OCI-LY3 (cell line): ENCODE data around the gene PDE4D.
A peak's percentile ranks its signal among the peaks of the same experiment; 100 is the strongest.

Experiments
- H2AFZ ChIP-seq: fragments of 200-600, 300-600 bp; shearing (Covaris generic); 2 replicates; pipeline ENCODE4 v1.6.0; 2014; ENCODE audit warnings: antibody characterized with exemption, low read depth, low read length
- H3K27ac ChIP-seq: fragments of 200-600, 300-600 bp; sonication (generic); 2 replicates; pipeline ENCODE4 v1.5.1; 2014; ENCODE audit warnings: mild to moderate bottlenecking, low read length, moderate library complexity, mixed read lengths
- H3K27me3 ChIP-seq: fragments of 200-600, 300-600 bp; sonication (generic); 2 replicates; pipeline ENCODE4 v1.6.1; 2014; ENCODE audit warnings: low read depth, low read length, mixed read lengths
- H3K36me3 ChIP-seq: fragments of 200-600, 300-600 bp; sonication (generic); replicated peaks from 2 replicates; pipeline ENCODE3; 2014; ENCODE audit warnings: low read depth, low read length, mixed read lengths
- H3K4me1 ChIP-seq: fragments of 300-600, 200-600 bp; sonication (generic); 2 replicates; pipeline ENCODE4 v1.6.1; 2014; ENCODE audit warnings: low read length, mixed read lengths
- H3K4me2 ChIP-seq: fragments of 200-600, 300-600 bp; sonication (generic); 2 replicates; pipeline ENCODE4 v1.6.1; 2014; ENCODE audit warnings: low read length, mixed read lengths
- H3K4me3 ChIP-seq: fragments of 300-600, 200-600 bp; sonication (generic); 2 replicates; pipeline ENCODE4 v1.5.1; 2014; ENCODE audit warnings: antibody characterized with exemption, mild to moderate bottlenecking, low read length, moderate library complexity
- H3K79me2 ChIP-seq: fragments of 300-600, 200-600 bp; shearing (Covaris generic); 2 replicates; pipeline ENCODE4 v1.6.1; 2014; ENCODE audit warnings: mild to moderate bottlenecking, low read length, mixed read lengths
- H3K9ac ChIP-seq: fragments of 300-600, 200-600 bp; shearing (Covaris generic); 2 replicates; pipeline ENCODE4 v1.6.0; 2014; ENCODE audit warnings: mild to moderate bottlenecking, low read length, moderate library complexity
- H3K9me3 ChIP-seq: fragments of 200-600, 300-600 bp; shearing (Covaris generic); 2 replicates; pipeline ENCODE4 v1.6.1; 2014; ENCODE audit warnings: low read length, mixed read lengths; ENCODE audit not compliant: insufficient read depth
- H4K20me1 ChIP-seq: fragments of 200-600, 300-600 bp; sonication (generic); 2 replicates; pipeline ENCODE4 v1.6.1; 2016; ENCODE audit warnings: low read length, mixed read lengths; ENCODE audit not compliant: insufficient read depth
- EZH2phosphoT487 ChIP-seq: fragments of 200-600 bp; shearing (Covaris generic); IDR thresholded peaks from 2 replicates; pipeline ENCODE4 v1.6.1; 2018; ENCODE audit warnings: antibody characterized with exemption, mixed run types, low read depth
- TF ChIP-seq, protein P1 (sequence below): fragments of 200-600, 300-600 bp; sonication (generic); IDR thresholded peaks from 2 replicates; pipeline ENCODE4 v1.5.1; 2014; ENCODE audit warnings: antibody characterized with exemption, low read length, low read depth

The PDE4D gene

DNA sequence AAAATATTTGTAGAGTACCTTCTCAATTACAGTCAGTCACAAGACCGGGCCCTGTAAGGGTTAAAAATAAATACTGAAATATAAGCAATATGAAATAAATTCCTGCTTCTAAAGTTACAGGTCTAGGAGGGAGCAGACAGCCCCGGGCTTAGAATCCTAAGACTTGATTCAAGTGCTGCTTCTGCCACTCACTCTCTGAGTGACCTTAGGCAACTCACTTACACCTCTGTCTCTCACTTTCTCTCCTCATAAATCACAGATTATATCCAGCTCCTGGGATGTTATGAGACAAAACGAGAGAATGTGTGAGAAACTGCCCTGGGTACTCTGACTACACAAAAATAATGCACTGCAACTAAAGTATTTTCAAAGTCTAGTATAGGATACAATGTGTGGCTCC, 101.9 kb downstream of the PDE4D start:
- TF ChIP-seq, protein P1, sequence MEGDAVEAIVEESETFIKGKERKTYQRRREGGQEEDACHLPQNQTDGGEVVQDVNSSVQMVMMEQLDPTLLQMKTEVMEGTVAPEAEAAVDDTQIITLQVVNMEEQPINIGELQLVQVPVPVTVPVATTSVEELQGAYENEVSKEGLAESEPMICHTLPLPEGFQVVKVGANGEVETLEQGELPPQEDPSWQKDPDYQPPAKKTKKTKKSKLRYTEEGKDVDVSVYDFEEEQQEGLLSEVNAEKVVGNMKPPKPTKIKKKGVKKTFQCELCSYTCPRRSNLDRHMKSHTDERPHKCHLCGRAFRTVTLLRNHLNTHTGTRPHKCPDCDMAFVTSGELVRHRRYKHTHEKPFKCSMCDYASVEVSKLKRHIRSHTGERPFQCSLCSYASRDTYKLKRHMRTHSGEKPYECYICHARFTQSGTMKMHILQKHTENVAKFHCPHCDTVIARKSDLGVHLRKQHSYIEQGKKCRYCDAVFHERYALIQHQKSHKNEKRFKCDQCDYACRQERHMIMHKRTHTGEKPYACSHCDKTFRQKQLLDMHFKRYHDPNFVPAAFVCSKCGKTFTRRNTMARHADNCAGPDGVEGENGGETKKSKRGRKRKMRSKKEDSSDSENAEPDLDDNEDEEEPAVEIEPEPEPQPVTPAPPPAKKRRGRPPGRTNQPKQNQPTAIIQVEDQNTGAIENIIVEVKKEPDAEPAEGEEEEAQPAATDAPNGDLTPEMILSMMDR: no peak
- no peak for TF ChIP-seq EZH2phosphoT487

DNA sequence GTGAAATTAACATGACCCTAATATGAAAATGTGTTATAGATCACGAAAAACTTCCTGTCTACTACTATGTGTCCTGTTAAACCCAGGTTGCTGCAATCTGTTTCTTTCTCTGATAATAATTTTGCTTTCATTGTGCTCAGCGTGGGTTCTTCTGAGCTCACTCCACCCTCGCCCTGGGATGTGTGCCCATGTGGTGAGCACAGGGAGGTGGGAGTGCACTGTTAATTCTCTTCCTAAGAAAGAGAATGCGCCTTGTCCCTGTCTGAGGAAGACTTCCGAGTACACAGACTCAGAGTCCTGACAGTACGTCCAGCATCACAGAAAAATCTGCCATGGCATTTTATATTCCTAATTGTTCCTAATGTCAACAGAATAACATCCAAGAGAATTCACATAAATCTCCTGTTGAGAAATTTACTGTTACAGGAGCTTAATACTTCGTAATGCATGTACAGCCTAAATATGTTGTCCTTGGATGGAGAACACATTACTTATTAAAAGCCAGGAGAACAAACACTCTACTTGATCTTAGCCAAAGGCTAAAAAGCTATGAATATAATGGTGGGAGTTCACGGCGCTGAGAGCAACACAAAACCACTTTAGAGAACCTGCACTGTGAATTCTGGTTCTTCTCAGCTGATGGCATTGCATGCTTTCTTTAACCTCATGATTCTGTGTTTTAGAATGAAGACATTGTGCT, 102.6 kb downstream of the PDE4D start:
- H3K36me3 ChIP-seq: no peaks in the 10 kb centered on the region
- peak overlapping the region; percentile 45 for H3K4me2 ChIP-seq
- no peaks in the 10 kb centered on the region for H3K27me3 ChIP-seq
- no peak overlapping the region for H2AFZ ChIP-seq
- H3K4me1 ChIP-seq: no peaks in the 10 kb centered on the region
- H3K4me3 ChIP-seq: 0 out of 2 replicates have a peak overlapping the region, but pooled peaks have one; percentile 18
- no peaks in the 10 kb centered on the region for H3K79me2 ChIP-seq
- no peaks in the 10 kb centered on the region for H4K20me1 ChIP-seq
- H3K27ac ChIP-seq: no peak overlapping the region
- H3K9me3 ChIP-seq: no peaks in the 10 kb centered on the region
- H3K9ac ChIP-seq: no peak overlapping the region
- TF ChIP-seq EZH2phosphoT487: no peak
- TF ChIP-seq, protein P1: no peak

More for the DNA sequence above, 101.9 kb downstream of the PDE4D start:
- H3K9ac ChIP-seq: no peak overlapping the region
- H3K4me1 ChIP-seq: no peaks in the 10 kb centered on the region
- H3K79me2 ChIP-seq: no peaks in the 10 kb centered on the region
- no peak overlapping the region for H3K27ac ChIP-seq
- no peaks in the 10 kb centered on the region for H3K27me3 ChIP-seq
- H3K9me3 ChIP-seq: no peaks in the 10 kb centered on the region
- H3K4me3 ChIP-seq: no peak overlapping the region
- H3K36me3 ChIP-seq: no peaks in the 10 kb centered on the region
- no peak overlapping the region for H3K4me2 ChIP-seq
- H4K20me1 ChIP-seq: no peaks in the 10 kb centered on the region
- no peak overlapping the region for H2AFZ ChIP-seq

DNA sequence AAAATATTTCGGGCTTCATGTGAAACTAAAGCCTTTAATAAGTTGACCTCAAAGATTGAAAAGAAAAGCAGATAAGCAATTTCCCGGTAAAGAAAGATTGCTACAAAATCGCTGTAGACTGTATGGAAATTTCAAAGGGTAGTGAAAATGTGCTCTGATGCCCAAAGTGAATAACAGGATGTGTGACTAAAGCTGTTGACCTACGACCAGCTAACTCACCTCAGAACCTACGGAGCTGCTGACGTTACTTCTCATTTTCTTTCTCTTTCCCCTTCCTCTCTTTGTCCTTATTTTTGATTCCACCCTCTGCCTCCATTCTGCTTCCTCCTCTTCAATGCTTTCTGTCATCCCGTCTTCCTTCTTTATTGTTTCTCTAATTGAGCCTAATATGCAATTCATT, 103.2 kb downstream of the PDE4D start:
- peak overlapping the region; percentile 18; the same call in 1 of the 2 replicates for H3K4me3 ChIP-seq
- H3K9ac ChIP-seq: no peak overlapping the region
- H3K79me2 ChIP-seq: no peaks in the 10 kb centered on the region
- no peak overlapping the region for H3K27ac ChIP-seq
- H3K27me3 ChIP-seq: no peaks in the 10 kb centered on the region
- H3K9me3 ChIP-seq: no peaks in the 10 kb centered on the region
- peak overlapping the region; percentile 45 for H3K4me2 ChIP-seq
- no peaks in the 10 kb centered on the region for H4K20me1 ChIP-seq
- no peak overlapping the region for H2AFZ ChIP-seq
- H3K4me1 ChIP-seq: no peaks in the 10 kb centered on the region
- TF ChIP-seq EZH2phosphoT487: no peak
- TF ChIP-seq, protein P1: no peak
- no peaks in the 10 kb centered on the region for H3K36me3 ChIP-seq

DNA sequence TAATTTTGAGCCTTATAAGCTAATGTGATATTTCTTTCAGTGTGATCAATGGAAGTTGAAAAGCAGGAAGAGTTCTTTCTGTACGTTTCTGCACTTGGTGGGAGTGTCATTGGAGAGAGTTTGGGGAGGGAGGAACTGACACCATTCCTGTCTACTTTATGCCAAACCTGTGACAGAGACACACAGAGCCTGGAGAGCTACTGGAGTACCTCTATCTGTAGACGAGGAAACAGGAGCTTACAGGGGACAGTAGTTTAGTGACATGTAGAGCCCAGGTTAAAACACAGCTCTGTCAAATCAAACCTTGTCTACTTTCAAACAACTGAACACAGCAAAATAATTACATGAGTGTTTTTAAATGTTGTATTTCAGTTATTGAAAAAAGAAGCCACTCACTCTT, 103.6 kb downstream of the PDE4D start:
- H3K4me1 ChIP-seq: no peaks in the 10 kb centered on the region
- H3K9ac ChIP-seq: no peak overlapping the region
- no peak overlapping the region for H3K27ac ChIP-seq
- H2AFZ ChIP-seq: no peak overlapping the region
- no peaks in the 10 kb centered on the region for H3K36me3 ChIP-seq
- no peaks in the 10 kb centered on the region for H4K20me1 ChIP-seq
- H3K4me2 ChIP-seq: peak overlapping the region; percentile 45
- H3K4me3 ChIP-seq: peak overlapping the region; percentile 18; the same call in 1 of the 2 replicates
- H3K9me3 ChIP-seq: no peaks in the 10 kb centered on the region
- TF ChIP-seq EZH2phosphoT487: no peak
- no peaks in the 10 kb centered on the region for H3K79me2 ChIP-seq
- no peaks in the 10 kb centered on the region for H3K27me3 ChIP-seq
